HCEC 1CT (cell line): ENCODE measurements around the gene FAM89B.
"Not testable (repeated sequence)": the region's sequence is repeated elsewhere in the genome, so short reads cannot be mapped to it uniquely, and the experiment has no call there.

Experiments
- DNase-seq: peaks from one replicate; pipeline ENCODE4 v3.0.0-alpha.2; 2017

Gene FAM89B

GRCh38 chr11:65558002-65558929 is 14.1 kb upstream of the FAM89B start, which contains the start of gene LTBP3:
TSS of gene LTBP3 (minus strand) at chr11:65558359. CDS start at chr11:65557959, 400 bp downstream.
- DNase-seq = peak; percentile 70

- DNase-seq = no peak
Observed at GRCh38 chr11:65558930-65559509, 13.3 kb upstream of the FAM89B start.

DNA sequence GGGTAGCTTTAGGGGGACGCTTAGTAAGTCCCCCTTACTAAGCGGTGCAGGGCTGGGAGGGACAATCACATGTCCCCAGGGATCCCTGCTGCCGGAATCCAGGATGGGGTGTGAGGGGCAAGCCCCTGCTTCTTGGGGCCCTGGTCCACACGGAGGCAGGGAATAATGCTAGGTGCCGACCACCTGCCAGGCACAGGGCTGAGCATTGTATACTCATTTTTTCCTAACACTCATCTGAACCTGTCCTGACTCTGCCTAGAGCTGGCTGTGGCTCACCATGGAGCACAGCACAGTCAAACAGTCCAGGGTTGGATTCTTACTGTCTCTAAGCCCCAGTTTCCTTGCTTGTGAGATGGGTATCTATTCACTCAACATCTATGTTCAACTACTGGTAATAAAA is 12.8 kb upstream of the FAM89B start:
- DNase-seq = no peak

GRCh38 chr11:65559951-65560537 is 12.3 kb upstream of the FAM89B start:
- peak; percentile 50 for DNase-seq

DNA sequence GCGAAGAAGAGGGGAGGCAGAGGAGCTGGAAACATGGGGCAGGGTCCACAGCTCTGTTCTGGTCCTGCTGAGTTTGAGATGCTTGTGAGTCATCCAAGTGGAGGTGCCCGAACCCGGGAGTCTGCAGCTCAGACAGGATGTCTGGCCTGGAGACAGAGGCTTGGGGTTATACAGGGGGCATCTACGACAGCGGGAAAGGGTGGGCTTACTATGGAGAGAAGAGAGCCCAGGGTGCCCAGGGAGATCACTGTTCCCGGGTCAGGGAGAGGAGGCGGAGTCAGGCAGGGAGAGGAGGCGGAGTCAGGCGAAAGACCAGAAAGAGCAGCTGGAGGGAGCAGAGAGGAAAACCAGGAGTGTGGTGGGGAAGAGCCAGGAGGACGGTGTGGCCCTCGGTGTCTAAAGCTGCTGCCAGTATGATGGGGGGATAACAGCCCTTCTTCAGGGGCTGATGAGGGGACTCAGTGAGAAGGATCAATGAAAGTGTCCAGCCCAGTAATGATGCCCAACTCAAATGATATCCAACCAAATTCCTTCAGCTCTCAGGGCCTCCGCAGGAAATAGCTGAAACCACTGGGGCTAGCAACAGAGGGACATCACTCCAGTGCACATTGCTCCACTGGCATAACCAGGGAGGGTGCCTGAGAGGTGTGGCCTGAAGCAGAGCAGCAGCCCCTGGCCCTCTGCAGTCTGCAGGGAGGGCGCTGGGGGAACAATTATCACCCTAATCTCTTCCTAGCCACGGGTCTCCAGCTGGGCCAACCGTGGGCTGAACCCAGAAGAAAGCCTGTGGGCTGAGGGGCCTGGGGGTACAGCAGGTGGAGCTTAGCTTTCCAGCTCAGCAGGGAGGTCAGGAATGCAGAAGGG is 11.6 kb upstream of the FAM89B start:
- peak; percentile 43 for DNase-seq

DNA sequence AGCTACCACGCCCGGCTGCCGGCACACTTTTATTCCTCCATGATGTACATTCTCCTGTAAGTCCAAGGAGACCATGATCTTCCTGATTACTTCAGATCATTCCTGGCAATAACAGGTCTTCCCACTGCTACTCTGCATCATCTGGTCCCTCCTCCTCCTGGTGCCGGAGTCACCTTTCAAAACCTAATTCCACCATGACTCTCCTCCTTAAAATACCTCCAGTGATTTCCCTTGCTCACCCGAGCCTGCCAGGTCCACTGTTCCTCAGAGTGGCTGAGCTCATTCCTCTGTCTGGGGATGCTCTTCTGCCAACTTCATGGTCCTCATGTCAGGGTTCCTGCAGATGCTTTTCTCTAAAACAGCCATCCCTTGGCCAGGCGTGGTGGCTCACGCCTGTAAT is 10.3 kb upstream of the FAM89B start:
- DNase-seq = no peak

DNA sequence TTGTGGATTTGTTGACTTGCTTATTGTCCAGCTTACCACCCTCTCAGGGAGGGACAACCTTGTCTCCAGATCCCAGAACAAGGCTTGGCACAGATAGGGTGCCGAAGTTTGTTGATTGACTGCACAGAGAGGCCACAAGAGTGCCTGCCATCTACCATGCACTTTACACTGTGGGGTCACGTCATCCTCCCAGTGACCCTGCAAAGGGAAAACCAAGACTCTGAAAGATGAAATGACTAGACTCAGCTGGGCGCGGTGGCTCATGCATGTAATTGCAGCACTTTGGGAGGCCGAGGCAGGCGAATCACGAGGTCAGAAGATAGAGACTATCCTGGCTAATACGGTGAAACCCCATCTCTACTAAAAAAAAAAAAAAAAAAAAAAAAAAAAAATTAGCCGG is 9.6 kb upstream of the FAM89B start:
- DNase-seq = no peak

DNA sequence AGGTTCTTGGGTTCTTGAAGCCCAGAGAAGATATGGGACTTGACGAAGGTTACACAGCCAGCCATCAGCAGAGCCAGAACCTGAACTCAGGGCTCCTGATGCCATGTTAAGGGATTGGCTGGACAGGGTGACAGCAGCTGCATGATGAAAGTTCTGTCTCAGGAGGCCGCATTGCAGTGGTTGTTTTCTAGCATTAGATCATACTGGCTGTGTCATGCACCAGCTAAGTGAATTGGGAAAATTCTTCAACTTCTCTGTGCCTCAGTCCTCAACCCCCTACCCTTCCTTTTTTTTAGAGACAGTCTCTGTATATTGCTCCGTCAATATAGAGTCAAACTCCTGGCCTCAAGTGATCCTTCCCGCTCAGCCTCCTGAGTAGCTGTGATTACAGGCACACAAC is 8.7 kb upstream of the FAM89B start:
- no peak for DNase-seq

GRCh38 chr11:65564879-65565559 is 7.3 kb upstream of the FAM89B start:
- not testable (repeated sequence) for DNase-seq

GRCh38 chr11:65565624-65566453 is 6.5 kb upstream of the FAM89B start:
- no peak for DNase-seq

GRCh38 chr11:65569164-65569972 is 3.0 kb upstream of the FAM89B start:
- DNase-seq = no peak

DNA sequence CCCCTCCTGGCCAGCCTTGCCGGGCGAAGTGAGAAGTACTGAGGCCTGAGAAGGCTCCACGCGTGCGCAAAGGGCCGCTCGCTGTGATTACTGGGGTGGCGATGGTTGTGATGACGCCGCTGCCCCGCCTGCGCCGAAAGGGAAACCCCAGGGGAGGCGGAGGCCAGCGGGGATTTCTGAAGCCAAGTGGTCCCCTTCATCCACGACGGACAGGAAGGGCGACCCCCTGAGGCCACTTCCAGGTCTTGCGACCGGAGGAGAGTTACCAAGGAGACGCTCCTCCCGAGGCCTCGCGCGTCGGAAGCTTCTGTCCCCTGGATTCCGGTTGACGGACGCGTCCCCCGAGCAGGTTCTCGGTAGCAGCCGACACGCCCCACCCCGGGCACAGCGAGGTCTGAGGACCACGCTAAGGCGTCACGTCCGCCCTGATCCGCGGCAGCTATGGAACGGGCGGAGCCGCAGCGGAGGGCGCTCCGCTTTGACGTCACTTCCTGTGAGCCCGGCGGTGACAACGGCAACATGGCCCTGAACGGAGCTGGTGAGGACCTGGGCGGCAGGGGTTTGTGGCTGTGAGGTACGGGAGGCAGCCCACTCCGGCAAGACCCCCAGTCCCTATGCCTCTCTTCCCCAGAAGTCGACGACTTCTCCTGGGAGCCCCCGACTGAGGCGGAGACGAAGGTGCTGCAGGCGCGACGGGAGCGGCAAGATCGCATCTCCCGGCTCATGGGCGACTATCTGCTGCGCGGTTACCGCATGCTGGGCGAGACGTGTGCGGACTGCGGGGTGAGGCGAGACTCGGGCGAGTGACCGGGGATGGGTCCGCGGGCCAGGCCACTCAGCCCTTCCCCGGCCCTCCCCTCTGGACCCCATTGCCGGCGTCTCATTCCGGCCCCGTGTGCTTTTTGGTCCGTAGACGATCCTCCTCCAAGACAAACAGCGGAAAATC is 2.1 kb upstream of the FAM89B start, which contains the start of gene ZNRD2:
Gene ZNRD2, plus strand, starts transcription at position 505 of the 946 bp plus-strand sequence. Its CDS starts 15 bp downstream, at position 520.
- peak; percentile 98 for DNase-seq

- no peak for DNase-seq
Observed at GRCh38 chr11:65571420-65571819, 918 bp upstream of the FAM89B start.

DNA sequence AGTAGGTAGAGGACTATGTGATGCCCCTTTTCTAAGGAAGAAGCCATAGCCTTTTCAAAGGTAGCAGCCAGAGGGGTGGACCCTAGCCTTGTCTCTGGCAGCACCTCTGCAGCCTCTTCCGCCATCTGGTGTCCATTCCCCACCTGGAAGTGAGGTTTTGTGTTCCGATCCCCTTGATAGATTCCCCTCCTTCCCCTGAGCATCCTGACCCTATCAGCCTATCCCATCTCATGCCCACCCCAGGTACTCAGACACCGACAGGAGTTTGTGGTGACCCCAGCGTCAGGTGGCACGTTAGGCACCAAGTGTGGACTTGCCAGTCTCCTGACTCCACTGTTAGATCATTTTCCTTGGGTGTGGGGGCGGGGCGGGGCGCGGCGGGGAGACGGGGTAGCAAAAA is 398 bp upstream of the FAM89B start:
- DNase-seq = peak; percentile 33

- no peak for DNase-seq
Observed at GRCh38 chr11:65573391-65574079, 1.2 kb downstream of the FAM89B start.

GRCh38 chr11:65574109-65574810 is 1.9 kb downstream of the FAM89B start:
- DNase-seq = peak; percentile 95

DNA sequence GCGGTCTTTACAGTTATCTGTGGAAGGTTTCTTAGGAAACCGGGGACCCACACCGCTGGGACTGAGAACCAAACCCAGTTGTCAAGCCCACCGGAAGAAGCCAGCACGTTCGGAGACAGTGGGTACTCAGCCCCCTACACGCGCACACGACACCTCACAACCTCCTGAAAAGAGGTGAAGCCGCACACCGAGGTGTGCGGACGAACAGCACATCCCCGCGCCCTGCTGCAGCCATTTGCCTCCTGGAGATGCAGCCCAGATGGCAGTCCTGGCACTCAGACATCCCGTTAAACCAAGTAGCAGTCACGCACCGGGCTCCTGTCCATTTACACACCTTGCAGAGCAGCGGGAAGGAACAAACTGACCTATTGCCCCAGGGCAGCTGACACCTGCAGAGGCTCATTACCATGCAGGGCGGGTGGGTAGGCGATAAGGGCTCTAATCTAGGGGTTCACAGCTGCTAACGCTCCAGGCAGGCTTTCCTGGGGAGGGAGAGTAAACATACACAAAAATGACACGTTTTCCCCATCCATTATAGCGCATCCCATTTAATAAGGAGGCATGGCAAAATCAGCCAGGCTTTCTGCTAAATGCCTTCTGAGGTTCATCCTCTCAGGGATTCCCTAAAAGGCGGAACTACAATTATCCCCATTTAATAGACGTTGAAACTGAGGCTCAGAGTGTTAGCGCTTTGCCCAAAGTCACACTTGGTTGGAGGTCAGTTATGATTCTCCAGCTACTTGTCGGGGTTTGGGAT is 2.7 kb downstream of the FAM89B start:
- DNase-seq = no peak
